ENCODE data around the gene CBX1.
"Not testable (repeated sequence)": the region's sequence is repeated elsewhere in the genome, so short reads cannot be mapped to it uniquely, and the experiment has no call there.

The CBX1 gene

GRCh38 chr17:48071654-48072053 lies 29.6 kb downstream of the CBX1 start:
- no peak for DNase-seq

- no peak for DNase-seq
These were observed 31.1 kb downstream of the CBX1 start for GRCh38 chr17:48070195-48070594.

GRCh38 chr17:48068491-48068961 lies 32.8 kb downstream of the CBX1 start:
- no peak for DNase-seq

GRCh38 chr17:48067808-48068207 lies 33.5 kb downstream of the CBX1 start:
- DNase-seq: not testable (repeated sequence)

- DNase-seq: no peak
These were observed 34.0 kb downstream of the CBX1 start for GRCh38 chr17:48067245-48067644.

GRCh38 chr17:48066656-48067055 lies 34.6 kb downstream of the CBX1 start:
- DNase-seq: no peak

- no peak for DNase-seq
These were observed 35.1 kb downstream of the CBX1 start for GRCh38 chr17:48066192-48066591.

- DNase-seq: no peak
These were observed 36.6 kb downstream of the CBX1 start for GRCh38 chr17:48064638-48065037.

- no peak for DNase-seq
These were observed 39.0 kb downstream of the CBX1 start for GRCh38 chr17:48062273-48062672.

- DNase-seq: no peak
These were observed 41.0 kb downstream of the CBX1 start for GRCh38 chr17:48060249-48060648.

- DNase-seq: no peak
These were observed 42.1 kb downstream of the CBX1 start for GRCh38 chr17:48059125-48059668.

GRCh38 chr17:48058393-48059124 lies 42.7 kb downstream of the CBX1 start:
- no peak for DNase-seq

- no peak for DNase-seq
These were observed 43.7 kb downstream of the CBX1 start for GRCh38 chr17:48057626-48058025.

- no peak for DNase-seq
These were observed 44.4 kb downstream of the CBX1 start for GRCh38 chr17:48056879-48057278.

GRCh38 chr17:48056246-48056745 lies 45.0 kb downstream of the CBX1 start:
- DNase-seq: no peak

- DNase-seq: no peak
These were observed 45.6 kb downstream of the CBX1 start for GRCh38 chr17:48055531-48056245.

- DNase-seq: no peak
These were observed 46.8 kb downstream of the CBX1 start for GRCh38 chr17:48054238-48055185.

- DNase-seq: no peak
These were observed 47.5 kb downstream of the CBX1 start for GRCh38 chr17:48053758-48054237.

- DNase-seq: no peak
These were observed 48.1 kb downstream of the CBX1 start for GRCh38 chr17:48052956-48053757.

- DNase-seq: no peak
These were observed 49.4 kb downstream of the CBX1 start for GRCh38 chr17:48051706-48052486.

- DNase-seq: no peak
These were observed 50.0 kb downstream of the CBX1 start for GRCh38 chr17:48051283-48051682.
